Activated T-cell treated with anti-CD3 and anti-CD28 coated beads, Interleukin-2, amount 50 U/mL, for 24 hours (primary cell): ENCODE results near the gene GDE1.

Source experiments
- DNase-seq: peaks from one replicate; pipeline ENCODE4 v3.0.0-alpha.2; 2020
- H3K27ac Mint-ChIP-seq: 2 replicates; pipeline ENCODE4 v1.8.0; 2020; ENCODE audit warnings: mild to moderate bottlenecking, mixed read lengths
- H3K27me3 Mint-ChIP-seq: 2 replicates; pipeline ENCODE4 v1.8.0; 2020; ENCODE audit warnings: mixed read lengths
- H3K36me3 Mint-ChIP-seq: 2 replicates; pipeline ENCODE4 v1.8.0; 2020; ENCODE audit warnings: low read depth, mixed read lengths
- H3K4me1 Mint-ChIP-seq: 2 replicates; pipeline ENCODE4 v1.8.0; 2020; ENCODE audit warnings: low read depth, mixed read lengths
- H3K4me3 Mint-ChIP-seq: 2 replicates; pipeline ENCODE4 v1.8.0; 2020; ENCODE audit warnings: mild to moderate bottlenecking, moderate library complexity, mixed read lengths
- H3K9me3 Mint-ChIP-seq: 2 replicates; pipeline ENCODE4 v1.8.0; 2020; ENCODE audit warnings: mixed read lengths

The GDE1 gene

GRCh38 chr16:19540241-19540970 lies 18.5 kb upstream of the GDE1 start:
- H3K36me3 Mint-ChIP-seq: peaks cover 91% of the 10 kb centered on the region

GRCh38 chr16:19532601-19533000 lies 10.7 kb upstream of the GDE1 start:
- H3K36me3 Mint-ChIP-seq: peaks cover 87% of the 10 kb centered on the region
- H3K9me3 Mint-ChIP-seq: no peaks in the 10 kb centered on the region
- H3K27me3 Mint-ChIP-seq: no peaks in the 10 kb centered on the region
- no peak for DNase-seq
- H3K27ac Mint-ChIP-seq: no peak overlapping the region
- peaks cover 4% of the 10 kb centered on the region for H3K4me1 Mint-ChIP-seq
- H3K4me3 Mint-ChIP-seq: no peak overlapping the region

More at GRCh38 chr16:19540241-19540970, 18.5 kb upstream of the GDE1 start:
- Mint-ChIP-seq H3K27me3 (no peaks in the 10 kb centered on the region), H3K9me3 (no peaks in the 10 kb centered on the region), H3K4me1 (no peaks in the 10 kb centered on the region), H3K4me3 (no peak overlapping the region), H3K27ac (no peak overlapping the region)
- DNase-seq: no peak

DNA sequence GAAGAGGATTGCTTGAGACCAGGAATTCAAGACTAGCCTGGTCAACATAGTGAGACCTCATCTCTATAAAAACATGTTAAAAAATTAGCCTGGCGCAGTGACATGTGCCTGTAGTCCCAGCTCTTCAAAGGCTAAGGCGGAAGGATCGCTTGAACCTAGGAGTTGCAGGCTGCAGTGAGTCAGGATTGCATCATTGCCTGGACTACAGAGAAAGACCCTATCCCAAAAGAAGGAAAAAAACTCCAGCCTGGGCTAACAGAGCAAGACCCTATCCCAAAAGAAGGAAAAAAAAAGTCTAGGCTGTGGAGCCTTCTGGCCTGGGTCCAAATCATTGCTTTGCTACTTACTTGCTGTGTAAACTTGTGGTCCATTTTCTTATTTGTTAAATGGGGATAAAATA lies 6.8 kb upstream of the GDE1 start:
- Mint-ChIP-seq H3K4me3 (no peak overlapping the region), H3K4me1 (peaks cover 19% of the 10 kb centered on the region), H3K27ac (no peak overlapping the region), H3K9me3 (no peaks in the 10 kb centered on the region), H3K27me3 (no peaks in the 10 kb centered on the region), H3K36me3 (peaks cover 65% of the 10 kb centered on the region)
- no peak for DNase-seq

DNA sequence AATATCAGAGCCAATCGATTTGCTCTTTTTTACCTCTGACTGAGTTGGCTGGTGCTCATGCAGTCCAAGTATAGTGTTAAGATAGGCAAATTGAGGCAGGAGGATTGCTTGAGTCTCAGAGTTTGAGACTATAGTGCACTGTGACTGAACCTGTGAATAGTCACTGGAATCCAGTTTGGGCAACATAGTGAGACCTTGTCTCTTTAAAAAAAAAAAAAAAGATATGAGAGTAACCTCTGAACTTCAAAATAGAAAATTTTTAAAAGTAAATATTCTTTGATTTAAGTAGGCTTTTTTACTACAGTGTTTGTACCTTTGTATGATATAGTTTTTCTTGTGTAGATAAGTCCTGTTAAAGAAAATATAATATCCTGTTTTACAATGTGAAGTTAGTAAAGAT lies 5.3 kb upstream of the GDE1 start:
- Mint-ChIP-seq H3K4me1 (peaks cover 27% of the 10 kb centered on the region), H3K36me3 (peaks cover 51% of the 10 kb centered on the region), H3K4me3 (no peak overlapping the region), H3K9me3 (no peaks in the 10 kb centered on the region), H3K27me3 (no peaks in the 10 kb centered on the region), H3K27ac (no peak overlapping the region)
- no peak for DNase-seq

DNA sequence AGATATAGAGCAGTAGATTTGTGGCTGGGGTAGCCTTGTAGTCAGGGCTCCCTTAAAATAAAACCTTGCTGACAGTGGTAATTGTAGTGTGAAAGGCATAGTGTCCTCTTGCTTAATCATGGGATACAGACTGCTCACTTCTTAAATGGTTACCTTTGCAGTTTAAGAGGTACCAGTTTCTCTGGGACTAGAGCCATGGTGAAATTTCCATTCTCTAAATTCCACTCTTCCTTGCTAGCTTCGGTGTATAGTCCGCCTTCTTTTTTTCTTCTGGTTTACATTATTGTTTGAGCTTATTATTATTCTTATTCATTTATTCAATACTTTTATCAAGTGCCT lies 3.5 kb upstream of the GDE1 start:
- Mint-ChIP-seq H3K4me1 (peaks cover 35% of the 10 kb centered on the region), H3K36me3 (peaks cover 46% of the 10 kb centered on the region), H3K27ac (no peak overlapping the region), H3K9me3 (no peaks in the 10 kb centered on the region), H3K27me3 (no peaks in the 10 kb centered on the region), H3K4me3 (peak overlapping the region; percentile 91)
- DNase-seq: no peak

DNA sequence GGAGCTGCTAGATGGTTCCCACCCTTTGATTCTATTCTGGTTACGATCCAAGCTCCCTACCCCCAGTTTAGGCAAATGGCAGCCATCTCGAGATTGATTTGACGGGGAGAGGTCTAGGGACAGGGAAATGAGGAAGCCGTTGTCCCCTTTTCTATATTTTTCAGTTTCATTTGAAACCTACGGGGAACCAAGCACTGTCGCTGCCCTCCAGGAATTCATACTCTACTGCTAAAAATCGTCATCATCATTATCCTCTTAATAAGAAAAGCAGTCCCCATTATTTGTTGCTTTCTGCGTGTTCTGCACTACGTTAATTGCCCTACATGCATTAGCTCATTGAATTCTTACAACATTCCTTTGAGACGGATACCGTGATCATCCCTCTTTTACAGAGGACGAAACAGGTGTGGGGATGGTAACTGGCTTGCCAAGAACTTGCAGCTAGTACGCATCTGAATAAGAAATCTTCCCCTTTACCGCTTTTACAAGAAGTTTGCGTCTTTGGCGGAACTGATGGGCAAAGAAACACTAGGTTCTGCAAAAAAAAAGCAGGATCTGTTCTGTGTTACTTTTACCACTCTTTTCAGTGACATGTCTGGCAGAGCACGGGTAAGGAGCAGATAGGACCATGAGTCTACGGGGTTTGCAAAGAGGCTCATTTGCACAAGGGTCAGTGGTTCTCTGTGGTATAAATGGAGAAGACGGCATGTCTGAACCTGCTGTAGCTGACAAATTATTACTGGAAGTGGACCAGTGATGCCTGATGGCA lies 2.9 kb upstream of the GDE1 start:
- H3K36me3 Mint-ChIP-seq: peaks cover 42% of the 10 kb centered on the region
- no peaks in the 10 kb centered on the region for H3K9me3 Mint-ChIP-seq
- no peaks in the 10 kb centered on the region for H3K27me3 Mint-ChIP-seq

DNA sequence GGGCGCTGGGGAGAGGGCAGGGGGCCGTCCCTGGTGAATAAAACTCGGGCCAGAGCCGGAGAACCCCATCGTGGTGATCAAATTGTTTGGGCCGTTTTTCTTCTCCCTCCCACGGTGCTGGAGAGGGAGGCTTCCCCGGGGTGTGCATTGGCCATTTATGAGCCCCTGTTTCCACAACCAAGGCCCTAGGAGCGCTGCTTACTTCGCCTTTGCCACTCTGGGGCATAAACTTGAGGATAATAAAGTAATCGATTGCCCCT lies 2.4 kb upstream of the GDE1 start:
- DNase-seq: no peak
- H3K4me1 Mint-ChIP-seq: peaks cover 42% of the 10 kb centered on the region
- peak overlapping the region; percentile 91 for H3K4me3 Mint-ChIP-seq
- peaks cover 38% of the 10 kb centered on the region for H3K36me3 Mint-ChIP-seq
- H3K9me3 Mint-ChIP-seq: no peaks in the 10 kb centered on the region
- no peaks in the 10 kb centered on the region for H3K27me3 Mint-ChIP-seq
- peak overlapping the region; percentile 70 for H3K27ac Mint-ChIP-seq

More for the DNA sequence above, 2.9 kb upstream of the GDE1 start:
- Mint-ChIP-seq H3K4me3 (peak overlapping the region; percentile 91), H3K4me1 (peaks cover 38% of the 10 kb centered on the region), H3K27ac (peak overlapping the region; percentile 70)
- DNase-seq: no peak

DNA sequence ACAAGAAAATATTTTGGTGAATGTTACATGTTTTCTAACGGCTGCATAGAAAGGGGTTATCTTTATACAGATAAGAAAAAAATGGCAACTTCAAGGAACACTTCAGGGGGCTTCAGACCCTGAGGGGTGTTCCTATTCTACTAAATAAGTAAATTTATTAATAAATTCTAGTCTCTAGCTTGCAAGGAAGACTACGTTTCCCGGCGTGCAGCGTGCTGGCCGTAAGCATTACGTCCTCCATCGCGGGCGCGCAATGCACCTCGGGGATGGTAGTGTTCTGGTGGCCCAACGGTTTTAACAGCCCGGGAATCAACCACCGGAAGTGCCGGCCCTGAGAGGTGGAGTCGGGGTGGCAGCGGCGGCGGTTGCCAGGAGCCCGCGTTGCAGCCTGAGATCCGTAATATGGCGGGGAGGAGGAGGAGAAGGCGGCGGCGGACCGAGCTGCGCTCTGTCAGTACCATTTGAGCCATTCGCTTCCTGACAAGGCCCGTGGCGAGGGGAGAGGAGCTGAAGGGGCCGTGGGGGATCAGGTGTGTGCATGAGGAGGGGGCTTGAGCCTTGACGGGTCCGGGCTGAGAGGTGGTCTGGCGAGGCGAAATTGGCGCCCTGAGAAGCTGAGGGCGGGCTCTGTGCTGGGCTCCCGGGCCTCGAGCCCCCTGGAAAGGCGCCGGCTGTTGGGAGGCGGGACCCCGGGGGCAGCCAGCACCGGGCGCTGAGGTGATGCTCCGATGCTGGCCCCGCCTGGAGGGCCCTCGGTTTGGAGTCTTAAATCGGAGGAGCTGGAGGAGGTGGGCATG lies 1.9 kb upstream of the GDE1 start, which contains the start of gene CCP110:
Gene CCP110, plus strand, starts transcription at position 384 of the 797 bp plus-strand sequence. CDS start 3,940 bp downstream, outside the sequence.
- H3K4me1 Mint-ChIP-seq: peaks cover 46% of the 10 kb centered on the region
- DNase-seq: peak; percentile 95
- peak within 1 kb of the TSS; percentile 94 for H3K27ac Mint-ChIP-seq
- peaks cover 37% of the 10 kb centered on the region for H3K36me3 Mint-ChIP-seq
- no peaks in the 10 kb centered on the region for H3K27me3 Mint-ChIP-seq
- peak within 1 kb of the TSS; percentile 91 for H3K4me3 Mint-ChIP-seq
- H3K9me3 Mint-ChIP-seq: no peaks in the 10 kb centered on the region

DNA sequence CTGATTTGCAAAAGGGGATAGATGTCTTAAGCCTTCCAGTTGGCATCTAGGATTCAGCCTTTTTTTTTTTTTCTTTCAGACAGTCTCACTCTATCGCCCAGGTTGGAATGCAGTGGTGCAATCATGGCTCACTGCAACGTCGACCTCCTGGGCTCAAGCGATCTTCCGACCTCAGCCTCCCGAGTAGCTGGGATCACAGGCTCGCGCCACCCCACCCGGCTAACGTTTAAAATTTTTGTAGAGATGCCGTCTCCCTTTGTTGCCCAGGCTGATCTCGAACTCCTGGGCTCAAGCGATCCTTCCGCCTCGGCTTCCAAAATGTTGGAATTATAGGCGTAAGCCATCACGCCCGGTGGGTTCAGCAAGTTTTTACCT lies 1.3 kb upstream of the GDE1 start:
- H3K9me3 Mint-ChIP-seq: no peaks in the 10 kb centered on the region
- H3K4me1 Mint-ChIP-seq: peaks cover 51% of the 10 kb centered on the region
- H3K4me3 Mint-ChIP-seq: peak overlapping the region; percentile 91
- H3K36me3 Mint-ChIP-seq: peaks cover 36% of the 10 kb centered on the region
- H3K27me3 Mint-ChIP-seq: no peaks in the 10 kb centered on the region
- DNase-seq: no peak
- H3K27ac Mint-ChIP-seq: peak overlapping the region; percentile 63

DNA sequence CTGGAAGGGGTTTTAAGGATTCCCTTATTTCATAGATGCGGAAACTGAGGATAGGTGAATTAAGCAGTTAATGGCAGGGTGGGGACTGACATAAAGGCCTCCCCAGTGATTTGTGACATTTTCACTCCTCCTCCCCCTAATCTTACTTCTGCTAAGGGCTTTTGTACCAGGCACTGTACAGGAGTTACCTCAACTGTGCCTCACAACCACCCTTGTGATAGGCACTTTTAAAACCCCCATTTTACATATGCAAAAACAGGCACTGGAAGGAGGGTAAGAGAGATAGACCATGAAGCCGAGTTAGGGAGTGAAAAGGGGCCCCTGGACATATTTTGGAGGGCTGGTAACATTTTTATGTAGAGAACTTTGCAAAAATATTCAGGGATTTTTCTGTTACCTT lies 862 bp upstream of the GDE1 start:
- Mint-ChIP-seq H3K27ac (no peak overlapping the region), H3K4me3 (no peak overlapping the region)
- no peak for DNase-seq

DNA sequence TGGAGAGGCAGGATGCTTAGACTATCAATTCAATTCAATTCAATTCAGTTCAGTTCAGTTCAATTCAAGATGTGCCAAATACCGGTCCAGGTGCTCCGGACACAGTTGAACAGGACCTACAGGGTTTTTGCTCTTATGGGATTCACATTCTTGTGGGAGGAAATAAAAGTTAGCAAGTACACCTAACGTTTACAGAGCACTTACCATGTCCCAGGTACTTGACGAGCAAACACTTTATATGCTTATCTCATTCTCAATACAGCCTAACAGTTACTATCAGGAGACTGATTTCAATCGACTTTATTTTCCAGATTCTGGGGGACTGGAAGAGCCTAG lies 467 bp upstream of the GDE1 start:
- H3K4me3 Mint-ChIP-seq: peak overlapping the region; percentile 92
- DNase-seq: no peak
- H3K27ac Mint-ChIP-seq: peak overlapping the region; percentile 92
- H3K27me3 Mint-ChIP-seq: no peaks in the 10 kb centered on the region
- H3K4me1 Mint-ChIP-seq: peaks cover 57% of the 10 kb centered on the region
- H3K9me3 Mint-ChIP-seq: no peaks in the 10 kb centered on the region
- H3K36me3 Mint-ChIP-seq: peaks cover 36% of the 10 kb centered on the region

More for the DNA sequence above, 862 bp upstream of the GDE1 start:
- Mint-ChIP-seq H3K4me1 (peaks cover 53% of the 10 kb centered on the region), H3K36me3 (peaks cover 34% of the 10 kb centered on the region), H3K9me3 (no peaks in the 10 kb centered on the region), H3K27me3 (no peaks in the 10 kb centered on the region)

GRCh38 chr16:19520861-19521331 lies 1.0 kb downstream of the GDE1 start:
- Mint-ChIP-seq H3K4me1 (peaks cover 63% of the 10 kb centered on the region), H3K9me3 (no peaks in the 10 kb centered on the region), H3K4me3 (peak overlapping the region; percentile 92), H3K36me3 (peaks cover 47% of the 10 kb centered on the region), H3K27ac (peak overlapping the region; percentile 92), H3K27me3 (no peaks in the 10 kb centered on the region)
- no peak for DNase-seq

GRCh38 chr16:19518388-19518787 lies 3.5 kb downstream of the GDE1 start:
- Mint-ChIP-seq H3K9me3 (no peaks in the 10 kb centered on the region), H3K36me3 (peaks cover 53% of the 10 kb centered on the region), H3K27me3 (no peaks in the 10 kb centered on the region), H3K4me3 (no peak overlapping the region), H3K27ac (no peak overlapping the region), H3K4me1 (peaks cover 64% of the 10 kb centered on the region)
- no peak for DNase-seq

- Mint-ChIP-seq H3K27me3 (no peaks in the 10 kb centered on the region), H3K9me3 (no peaks in the 10 kb centered on the region), H3K27ac (no peak overlapping the region), H3K4me3 (no peak overlapping the region), H3K4me1 (peaks cover 59% of the 10 kb centered on the region), H3K36me3 (peaks cover 61% of the 10 kb centered on the region)
- no peak for DNase-seq
These were observed 4.3 kb downstream of the GDE1 start for GRCh38 chr16:19517424-19518089.
